Activated gamma-delta T cell (primary cell): ENCODE data around the gene MMP24OS.
A peak's percentile ranks its signal among the peaks of the same experiment; 100 is the strongest.
"Not testable (repeated sequence)": the region's sequence is repeated elsewhere in the genome, so short reads cannot be mapped to it uniquely, and the experiment has no call there.

Experiments used
- DNase-seq: peaks from one replicate; lab custom pipeline; 2025; lab: John Stamatoyannopoulos, UW
- total RNA-seq, 2 donors: gene quantifications; one replicate each; lab custom pipeline; 2026; lab: John Stamatoyannopoulos, UW

Gene MMP24OS
- total RNA-seq = 24.1 to 28.6 reads per million in 2 donors

DNA sequence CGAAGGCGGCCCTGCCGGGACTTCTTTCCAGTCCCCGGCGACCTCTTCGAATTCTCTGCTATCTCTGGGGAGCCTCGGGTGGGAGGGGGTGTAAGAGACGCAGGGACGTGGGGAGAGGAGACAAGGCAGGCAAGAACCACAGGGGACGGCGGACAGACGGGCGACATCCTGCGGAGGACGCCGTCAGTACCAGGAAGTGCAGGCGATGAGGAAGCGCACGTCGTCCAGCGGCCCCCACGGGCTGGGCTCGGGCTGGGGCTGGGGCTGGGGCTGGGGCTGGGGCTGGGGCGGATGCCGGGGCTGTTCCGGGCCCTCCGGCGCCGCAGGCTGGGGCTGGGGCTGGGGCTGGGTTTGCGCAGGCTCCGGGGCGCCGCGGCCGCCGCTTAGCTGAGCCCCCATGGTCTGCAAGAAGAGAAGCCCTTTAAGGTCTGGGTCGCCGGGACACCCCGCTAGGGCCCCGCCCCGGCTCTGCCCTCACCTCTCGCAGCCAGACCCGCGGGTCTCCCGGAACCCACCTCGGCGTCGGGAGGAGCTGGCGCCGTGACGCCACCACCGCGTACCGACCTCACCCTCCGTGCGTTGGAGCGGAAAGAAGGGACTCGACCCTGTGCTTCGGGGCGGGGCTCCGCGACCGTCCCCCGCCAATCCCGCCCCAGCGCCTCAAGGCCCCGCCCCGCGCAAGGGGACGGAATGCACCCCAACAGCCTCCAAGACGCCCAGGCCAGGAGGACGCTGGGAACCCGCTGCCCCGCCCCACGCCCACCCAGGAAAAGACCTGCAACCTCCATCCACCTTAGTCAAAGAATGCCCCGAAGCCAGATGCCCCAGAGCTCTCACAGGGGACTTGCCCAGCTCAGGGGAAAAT, at the start of gene MMP24OS:
Gene MMP24OS, minus strand, starts transcription at position 592 of the 865 bp plus-strand sequence. Its CDS starts 193 bp downstream, at position 399.
- peak; percentile 85 for DNase-seq

DNA sequence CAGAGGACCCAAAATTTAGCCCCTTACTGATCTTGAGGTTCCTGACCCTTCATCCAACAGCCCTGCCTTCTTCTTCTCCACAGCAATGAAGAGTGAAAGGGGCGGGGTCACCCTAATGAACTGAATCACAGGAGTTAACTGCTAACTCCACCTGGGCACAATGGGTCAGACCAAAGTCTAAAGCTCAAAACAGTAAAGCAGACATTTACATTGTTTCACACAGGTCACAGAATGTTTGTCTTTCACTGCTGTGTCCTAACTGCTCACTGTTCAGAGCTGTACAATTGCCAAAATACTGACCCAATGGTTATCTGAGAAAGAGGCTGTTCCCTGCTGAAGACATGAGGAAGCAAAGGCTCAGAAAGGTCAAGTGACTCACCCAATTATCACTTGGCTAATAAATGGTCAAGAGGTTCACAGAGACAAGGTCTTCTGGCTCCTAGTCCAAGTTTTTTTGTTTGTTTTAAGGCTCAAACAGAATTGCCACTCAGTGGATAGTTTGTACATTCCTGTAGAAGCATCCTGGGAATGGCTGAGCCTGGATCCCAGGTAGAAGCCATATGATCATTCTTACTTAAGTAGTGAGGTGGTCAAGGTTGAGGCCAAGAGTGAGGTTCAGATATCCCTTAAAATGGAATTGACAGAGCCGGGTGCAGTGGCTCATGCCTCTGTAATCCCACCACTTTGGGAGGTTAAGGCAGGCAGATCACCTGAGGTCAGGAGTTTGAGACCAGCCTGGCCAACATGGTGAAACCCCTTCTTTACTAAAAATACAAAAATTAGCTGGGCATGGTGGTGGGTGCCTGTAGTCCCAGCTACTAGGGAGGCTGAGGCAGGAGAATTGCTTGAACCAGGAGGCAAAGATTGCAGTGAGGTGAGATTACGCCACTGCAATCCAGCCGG, 49.4 kb upstream of the MMP24OS start:
- DNase-seq = no peak

DNA sequence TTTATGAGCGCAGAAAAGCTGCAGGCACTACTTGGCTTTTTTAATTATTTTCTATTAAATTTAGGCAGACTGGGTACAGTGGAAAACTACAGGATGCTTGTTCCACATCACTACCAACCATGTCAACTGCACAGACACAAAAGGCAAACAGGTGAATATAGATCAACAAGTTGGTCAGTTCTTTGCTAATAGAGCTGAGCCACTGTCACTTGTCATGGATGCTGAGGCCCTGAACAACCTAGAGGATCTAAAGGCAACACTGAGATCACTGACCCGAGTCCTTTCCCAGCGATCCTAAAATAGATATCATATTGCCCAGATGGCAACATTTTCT, 48.8 kb upstream of the MMP24OS start:
- DNase-seq = no peak

DNA sequence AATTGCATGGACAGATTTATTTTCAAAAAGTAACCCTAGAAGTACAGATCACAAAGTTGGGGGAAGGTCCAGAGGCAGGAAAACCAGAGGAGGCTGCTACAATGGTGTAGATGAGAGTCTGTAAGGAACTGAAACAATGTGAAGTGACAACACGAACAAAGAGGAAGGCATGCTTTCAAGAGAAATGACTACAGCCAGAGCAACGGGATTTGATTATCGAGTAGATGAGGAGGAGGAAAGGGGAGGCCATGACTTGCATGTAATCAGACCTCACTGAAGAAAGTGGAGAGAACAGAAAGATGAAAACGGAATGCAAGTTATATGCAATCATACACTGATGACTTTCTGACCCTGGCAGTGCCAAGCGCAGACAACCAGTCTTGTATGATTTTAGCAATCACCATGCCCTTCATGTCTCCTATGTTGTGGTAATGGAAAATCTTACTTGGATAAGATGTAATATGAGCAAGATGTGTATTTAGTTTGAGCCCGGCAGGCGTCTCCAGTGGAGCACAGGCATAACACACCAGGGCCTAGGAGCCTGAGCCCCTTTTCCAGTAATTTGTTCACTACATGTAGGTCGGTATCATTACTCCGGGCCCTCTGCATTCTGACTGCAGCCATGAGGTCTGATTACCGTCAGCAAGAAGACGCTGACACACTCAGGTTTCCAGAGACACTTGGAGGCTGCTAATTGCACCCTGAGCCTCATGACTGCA, 48.3 kb upstream of the MMP24OS start:
- no peak for DNase-seq

DNA sequence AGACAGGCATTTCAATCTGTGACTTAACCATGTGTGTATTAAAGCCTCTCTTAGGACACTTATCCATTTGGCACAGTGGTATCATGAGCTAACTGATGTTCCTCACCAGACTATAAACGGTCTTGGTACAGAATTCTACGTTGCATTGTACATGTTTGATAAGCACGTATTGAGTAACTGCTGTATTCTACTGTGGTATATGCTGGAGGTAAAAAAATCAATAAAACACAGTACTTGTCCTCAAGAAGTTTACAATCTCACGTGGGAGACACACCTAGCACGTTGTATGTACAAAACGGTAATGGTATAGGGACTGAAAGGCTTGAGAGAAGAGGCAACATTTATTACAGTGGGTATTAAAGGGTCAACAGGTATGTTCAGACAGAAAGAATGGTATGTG, 47.5 kb upstream of the MMP24OS start:
- DNase-seq = no peak

DNA sequence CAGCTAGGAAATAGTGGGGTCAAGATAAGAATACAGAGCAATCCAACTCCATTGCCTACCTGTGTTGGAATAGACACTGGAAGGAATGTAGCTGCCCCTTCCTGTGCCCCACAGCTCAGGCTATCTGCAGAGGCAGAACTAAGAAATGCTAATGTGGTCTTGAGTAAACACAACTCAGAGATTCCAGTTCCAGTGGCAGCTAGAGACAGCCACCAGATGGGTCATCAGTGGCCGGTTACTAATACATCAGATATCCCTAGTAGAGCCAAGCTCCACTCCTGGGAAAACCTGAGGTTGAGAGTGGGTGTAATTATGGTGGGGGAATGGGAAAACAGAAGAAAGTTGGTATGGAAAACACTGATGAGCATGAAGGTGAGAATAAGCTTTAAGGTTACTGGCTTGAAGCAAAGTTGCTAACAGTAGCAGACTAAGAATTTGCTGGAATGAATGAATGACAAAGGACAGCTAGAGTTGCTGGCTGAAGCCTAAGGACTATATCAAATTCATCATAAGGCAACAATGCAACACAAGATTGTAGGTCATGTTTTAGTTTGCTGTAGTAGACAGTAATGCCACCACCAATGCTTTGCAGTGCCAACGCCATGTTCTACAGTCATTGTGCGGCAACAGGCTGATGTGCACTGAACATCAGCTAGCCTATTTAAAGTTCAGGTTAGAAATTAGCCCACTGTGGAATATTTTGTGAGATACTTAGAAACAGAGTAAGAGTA, 42.6 kb upstream of the MMP24OS start:
- no peak for DNase-seq

DNA sequence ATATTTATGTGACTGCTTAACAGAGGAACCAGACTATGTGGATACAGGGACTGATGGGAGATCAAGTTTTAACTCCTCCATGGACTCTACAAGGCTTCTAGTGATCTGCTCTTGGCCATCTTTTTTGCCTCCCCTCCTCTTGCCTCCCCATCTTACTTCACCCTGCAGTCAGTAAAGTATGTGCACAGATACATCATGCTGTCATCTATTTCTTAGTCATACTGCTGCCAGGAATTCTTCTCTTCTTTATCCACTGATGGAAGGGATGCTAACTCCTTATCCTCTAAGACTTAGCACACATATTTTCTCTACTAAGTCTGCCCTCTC, 41.9 kb upstream of the MMP24OS start:
- no peak for DNase-seq

DNA sequence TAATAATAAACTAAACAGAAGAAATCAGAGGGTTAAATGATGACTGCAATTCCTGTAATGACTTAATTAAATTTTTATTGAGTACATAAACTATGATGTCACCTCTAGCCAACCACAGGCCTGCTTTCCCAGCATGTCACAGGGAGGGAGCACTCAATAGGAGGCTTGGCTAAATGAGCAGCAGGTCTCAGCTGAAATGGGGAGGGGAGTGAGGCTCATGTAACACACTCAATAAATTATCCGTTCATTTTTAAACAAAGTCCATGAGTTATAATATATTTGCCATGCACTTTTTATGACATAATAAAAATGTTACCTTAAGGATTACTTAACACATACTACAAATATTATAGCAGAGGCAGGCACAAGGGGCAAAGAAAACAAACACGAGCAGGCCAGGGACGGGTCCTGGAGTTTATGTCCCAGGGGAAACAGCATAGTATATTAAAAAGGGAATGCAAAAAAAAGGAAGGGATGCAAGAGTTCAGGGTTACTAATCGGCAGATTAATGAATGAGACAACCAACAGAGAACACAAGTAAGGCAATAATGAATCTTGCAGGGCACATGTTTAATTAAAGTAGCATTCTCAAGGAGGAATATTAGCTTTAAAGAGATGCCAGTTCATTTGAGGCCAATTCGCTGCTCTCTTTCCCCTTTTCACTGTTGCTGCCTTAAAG, 41.4 kb upstream of the MMP24OS start:
- DNase-seq = no peak

DNA sequence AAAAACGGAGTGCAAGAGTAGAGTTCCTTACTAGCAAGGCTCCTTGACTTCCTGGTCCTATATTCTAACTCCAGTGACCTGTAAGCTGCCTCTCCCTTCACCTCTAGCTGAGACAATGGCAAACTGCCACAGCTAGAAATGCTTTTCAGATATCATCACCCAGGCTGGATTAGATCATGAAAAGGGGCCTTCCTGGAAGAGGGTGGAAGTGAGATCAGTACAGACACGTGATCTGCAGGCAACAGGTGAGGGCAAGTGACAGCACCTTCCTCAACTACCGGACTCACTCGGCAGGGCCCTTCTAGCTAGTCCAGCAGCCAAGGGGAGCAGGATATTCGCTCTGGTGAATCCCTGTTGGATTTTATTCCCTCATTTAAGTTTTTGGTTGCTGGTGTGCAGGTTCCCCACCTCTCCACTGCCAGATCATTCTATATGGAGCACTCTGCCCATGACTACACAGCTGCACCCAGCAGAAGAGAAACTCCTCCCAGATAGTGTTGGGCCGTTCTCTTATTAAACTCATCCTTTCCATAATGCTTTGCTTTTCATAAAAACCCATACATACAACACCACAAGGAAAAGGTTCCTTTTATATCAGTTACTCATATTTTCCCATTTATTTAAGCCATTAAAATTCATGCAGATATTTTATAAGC, 40.7 kb upstream of the MMP24OS start:
- DNase-seq = no peak

DNA sequence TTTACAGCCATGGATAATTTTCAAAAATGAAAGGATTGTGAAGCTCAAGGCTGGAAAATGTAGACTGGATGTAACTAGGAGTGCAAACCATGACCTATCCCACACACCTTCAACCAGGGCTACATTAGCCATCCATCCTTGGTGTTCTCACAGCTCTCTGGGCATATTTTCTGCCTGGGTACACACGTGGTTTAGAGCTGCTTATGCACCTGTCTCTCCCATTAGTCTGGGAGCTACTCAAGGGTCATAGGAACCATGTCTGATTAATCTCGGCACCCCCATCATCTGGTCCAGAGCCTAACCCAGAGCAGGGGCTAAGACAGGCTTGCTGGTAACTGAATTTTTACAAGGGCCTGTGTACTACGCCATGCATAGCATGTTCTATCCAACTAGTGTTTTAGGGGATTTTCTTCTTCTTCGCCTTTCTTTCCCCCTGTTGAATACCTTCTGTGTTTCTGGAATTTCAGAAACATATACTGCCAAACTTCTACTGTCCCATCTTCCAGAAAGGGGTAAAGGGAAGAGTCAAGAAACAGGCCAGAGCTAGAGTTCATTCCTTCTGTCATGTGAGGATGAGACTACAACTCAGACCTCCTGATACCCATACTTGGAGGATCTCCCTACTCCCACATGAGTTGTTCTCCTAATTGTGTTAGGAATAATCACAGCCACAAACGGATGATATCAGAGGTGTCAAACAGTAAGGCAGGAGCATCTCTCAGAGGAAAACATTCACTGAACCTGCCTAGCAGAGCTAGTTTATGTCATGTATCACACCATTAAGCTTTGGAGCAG, 39.7 kb upstream of the MMP24OS start:
- DNase-seq = no peak

DNA sequence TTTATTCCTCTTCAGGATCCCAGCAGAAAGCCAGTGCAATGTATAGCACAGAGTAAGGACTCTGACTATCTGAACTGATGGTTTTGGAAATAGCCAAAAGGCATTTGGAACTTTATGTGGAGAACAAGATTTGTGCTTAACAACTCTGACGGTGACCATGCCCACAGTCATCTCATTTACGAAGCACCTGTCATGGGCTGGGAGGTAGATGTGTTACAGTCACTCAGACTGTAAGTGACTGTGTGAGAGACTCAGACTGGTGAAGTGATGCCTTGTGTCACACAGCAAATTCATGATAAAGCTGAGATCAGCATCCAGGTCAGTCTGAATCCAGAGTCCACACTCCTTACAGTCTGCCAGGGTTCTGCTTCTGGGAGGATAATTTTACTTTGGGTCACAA, 38.2 kb upstream of the MMP24OS start:
- DNase-seq = no peak

DNA sequence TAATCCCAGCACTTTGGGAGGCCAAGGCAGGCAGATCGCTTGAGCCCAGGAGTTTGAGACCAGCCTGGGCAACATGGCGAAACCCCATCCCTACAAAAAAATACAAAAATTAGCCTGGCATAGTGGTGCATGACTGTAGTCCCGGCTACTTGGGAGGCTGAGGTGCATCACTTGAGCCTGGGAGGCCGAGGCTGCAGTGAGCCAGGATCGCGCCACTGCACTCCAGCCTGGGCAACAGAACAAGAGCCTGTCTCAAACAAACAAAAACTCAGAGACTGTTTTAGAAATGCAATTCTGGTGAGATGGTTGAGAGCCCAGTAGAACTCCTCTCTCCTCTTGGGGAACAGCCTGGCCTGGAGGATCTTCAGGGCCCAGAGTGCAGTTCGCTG, 37.7 kb upstream of the MMP24OS start:
- not testable (repeated sequence) for DNase-seq

DNA sequence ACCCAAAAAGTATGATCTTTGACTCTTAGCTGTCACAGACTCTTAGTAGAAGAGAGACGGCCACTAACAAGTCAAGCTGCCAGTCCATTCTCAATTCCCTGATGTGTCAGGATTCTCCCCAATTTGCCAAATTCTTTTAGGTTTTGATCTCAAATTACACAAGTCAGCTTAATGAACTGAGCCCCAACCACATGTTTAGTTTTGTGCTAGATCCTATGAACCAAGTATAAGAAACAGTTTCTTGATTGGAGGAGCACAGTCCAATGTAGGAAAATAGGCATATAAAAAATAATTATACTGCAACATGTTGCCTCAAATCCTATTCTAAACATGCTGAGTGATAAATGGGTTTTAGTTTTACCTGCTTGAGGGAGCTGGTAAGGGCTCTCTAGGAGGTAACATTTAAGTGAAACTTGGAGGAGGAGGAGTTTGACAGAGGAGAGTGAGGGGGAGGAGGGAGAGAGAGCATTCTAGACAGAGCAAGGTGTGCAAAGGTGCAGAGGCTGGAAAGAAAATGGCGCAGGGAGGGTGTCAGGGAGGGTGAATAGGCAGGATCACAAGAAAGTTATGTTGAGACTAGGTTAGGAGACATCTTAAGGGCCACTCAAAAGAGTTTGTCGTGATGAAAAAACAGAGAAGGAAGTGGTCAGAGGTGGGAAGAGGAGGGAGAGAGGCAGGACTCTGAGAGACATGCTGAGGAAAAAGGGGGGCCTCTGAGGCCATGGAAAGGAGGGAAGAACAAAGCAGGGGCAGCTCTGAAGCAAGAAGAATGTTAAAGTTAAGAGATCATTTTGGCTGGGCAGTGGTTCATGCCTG, 37.1 kb upstream of the MMP24OS start:
- DNase-seq = no peak

DNA sequence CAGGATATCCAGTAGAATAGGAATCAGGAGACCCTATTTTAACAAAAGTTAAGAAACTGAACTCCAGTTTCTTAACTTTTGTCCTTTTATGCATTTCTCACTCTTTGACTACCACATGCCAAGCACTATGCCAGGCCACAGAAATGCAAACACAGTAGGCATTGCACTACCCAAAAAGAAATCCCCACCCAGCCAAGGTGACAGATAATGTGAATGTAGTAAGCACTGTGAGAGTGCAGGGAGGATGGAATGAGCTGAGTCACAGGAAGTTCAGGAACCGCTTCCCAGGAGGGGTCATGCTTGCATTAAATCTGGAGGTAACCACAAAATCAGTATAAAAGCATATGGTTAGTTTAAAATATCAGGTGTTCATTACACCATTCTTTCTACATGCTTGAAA, 34.4 kb upstream of the MMP24OS start:
- no peak for DNase-seq

DNA sequence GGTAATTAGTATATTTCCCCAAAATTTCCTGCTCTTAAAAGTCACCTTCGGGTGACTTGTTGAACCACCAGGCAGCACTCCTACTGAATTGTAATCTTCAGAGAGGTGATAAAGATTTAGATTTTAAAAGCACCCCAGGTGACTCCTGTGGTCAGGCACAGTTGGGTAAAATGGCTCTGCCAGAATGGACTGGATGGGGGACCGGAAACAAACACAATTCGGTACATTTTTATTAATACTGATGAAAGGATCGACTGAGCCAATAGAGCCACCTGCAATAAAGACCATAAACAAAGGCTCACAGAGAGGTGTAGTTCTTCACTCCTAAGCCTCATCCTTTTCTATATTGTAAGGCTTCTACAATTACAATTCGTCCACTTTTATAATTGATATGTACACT, 33.9 kb upstream of the MMP24OS start:
- DNase-seq = no peak

DNA sequence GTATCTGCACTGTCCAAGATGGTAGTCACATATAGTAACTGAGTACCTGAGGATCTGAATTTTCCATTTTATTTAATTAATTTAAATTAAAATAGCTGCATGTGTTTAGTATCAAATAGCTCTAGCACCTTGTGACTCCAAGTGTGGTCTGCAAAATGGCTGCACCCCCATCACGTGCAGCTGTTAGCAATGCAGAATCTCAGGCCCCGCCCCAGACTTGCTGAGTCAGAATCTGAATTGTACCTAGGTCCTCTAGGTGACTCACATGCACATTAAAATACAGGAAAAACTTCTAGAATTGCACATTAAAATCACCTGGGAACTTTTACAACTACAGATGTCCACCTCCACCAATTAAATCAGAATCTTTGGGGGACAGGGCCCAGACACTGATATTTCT, 33.5 kb upstream of the MMP24OS start:
- DNase-seq = no peak

DNA sequence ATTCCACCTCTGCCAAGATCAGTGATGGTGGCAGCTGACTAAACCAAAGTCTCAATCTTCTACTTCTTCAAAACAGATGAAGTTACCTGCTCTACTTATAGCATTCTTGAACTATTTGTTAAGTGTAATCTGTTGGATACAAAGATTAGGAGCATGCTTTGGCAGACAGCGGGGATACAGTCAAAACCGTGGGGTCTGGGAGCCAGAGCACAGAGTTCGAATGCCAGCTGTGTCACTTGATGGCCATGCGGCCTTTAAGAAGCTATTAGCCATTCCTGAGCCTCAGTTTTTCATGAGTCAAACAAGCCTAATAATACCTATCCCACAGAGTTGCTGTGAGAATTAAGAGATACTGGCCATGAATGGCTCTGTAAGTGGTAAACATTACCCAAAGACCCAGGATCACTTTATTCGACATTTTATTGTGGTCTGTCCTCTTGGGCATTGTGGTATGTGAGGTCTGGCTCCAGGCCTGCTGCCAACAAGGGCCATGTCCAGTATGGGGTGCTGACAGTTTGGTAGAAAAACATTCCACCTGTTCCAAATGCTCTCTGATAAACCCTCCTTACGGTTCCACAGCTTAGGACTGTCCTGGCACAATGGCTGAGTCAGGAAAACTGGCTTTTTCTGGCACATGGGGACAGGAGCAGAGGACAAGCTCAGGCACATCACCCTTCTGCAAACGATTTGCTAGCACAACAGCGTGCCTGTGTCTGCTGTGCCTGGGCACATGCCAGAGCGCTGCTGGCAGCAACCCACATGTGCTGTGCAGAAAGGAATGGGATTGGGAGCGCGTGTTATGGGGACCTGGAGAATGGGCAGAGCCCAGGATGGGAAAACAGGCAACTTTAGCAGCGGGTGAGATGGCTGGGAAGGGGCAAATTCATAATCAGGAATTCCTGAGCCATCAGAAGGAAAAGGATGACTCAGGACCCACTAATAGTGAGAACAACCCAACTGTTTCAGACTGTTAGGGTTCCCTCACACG, 30.0 kb upstream of the MMP24OS start:
- DNase-seq = no peak
